NCI-H1048 (cell line): ENCODE results near the gene PHACTR1.
"Not testable (repeated sequence)": the region's sequence is repeated elsewhere in the genome, so short reads cannot be mapped to it uniquely, and the experiment has no call there.

ENCODE experiments used
- DNase-seq: peaks from one replicate; lab custom pipeline; 2025; lab: John Stamatoyannopoulos, UW

PHACTR1 gene

DNA sequence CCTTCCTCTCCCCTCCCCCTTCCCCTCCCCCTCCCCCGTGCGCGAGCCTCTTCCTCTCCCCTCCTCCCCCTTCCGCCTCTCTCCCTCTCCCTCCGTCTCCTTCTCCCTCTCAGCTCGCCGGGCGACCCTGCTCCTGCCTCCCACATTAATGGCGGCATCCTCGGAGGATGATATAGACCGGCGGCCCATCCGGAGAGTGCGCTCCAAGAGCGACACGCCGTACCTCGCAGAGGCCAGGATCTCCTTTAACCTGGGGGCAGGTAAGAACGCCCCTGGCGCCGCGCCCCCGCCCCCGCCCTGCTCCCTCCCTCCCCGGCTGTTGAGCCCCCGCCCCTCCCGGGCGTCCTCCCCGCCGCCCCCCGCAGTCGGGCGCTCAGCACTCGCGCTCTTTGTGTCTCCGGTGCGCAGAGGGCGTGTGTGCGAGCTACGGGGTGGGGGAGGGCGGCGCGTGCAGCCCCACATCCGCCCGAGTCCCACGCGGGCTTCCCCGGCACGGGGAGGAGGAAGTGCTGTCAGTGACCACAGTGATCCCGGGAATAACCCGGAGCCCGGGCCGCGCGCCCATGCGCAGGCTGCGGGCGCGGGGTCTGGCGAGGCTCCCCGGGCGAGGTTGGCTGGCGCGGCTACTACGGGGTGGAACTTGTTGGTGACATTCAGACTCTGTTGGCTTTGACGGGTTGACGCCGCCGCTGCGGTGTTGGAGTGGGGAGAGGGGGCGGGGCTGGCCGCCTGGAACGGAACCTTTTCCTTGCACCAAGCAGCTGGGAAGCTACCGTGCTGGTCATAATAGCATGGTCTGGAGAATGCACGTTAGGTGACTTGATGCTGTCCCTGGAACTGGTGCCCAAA, 33.2 kb downstream of the PHACTR1 start:
- DNase-seq = no peak

DNA sequence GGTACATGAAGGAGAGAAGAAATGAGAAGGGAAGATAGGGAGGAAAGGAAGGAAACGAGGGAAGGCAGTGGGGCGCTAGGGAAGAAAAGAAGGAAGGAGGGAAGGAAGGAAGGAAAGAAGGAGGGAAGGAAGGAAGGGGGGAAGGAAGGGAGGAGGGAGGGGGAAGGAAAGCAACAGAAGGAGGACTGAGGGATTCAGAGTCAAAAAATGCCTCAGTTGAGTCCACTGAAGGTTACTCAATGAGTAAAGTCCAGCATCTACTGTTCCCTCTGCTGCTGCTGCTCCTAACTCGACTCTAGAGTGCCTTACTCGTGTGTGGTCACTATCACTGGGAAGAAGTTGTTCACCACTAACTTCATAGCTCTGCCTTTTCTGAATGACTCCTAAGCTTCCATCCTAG, 33.8 kb downstream of the PHACTR1 start:
- DNase-seq = no peak

DNA sequence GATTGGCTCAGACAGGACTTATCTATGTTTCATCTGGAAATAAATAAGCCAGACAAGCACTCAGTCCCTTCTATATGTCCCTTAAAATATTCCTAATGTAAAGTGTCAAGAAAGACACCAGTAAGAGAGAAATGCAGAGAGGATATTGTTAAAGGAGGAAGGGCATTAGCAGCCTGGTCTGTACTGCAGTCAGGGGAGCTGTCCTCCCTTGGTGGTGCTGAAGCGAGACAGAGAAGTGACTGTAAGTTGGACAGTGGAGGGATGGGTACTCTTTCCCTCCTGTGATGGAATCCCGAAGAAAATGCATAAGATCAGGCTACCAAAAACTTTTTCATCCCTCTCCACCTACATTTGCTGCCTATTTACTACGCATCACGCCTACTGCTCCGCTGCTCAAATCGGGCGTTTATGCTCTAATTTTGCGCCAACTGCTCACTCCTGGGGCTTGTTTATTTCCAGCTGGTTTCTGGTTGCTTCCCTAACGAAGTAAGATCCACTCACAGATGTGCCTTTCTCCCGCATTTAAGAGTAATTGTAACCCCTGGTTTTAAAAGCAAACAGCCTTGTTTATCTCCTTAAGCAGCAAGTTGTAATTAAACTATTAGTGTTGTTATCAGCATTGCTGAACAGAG, 35.2 kb downstream of the PHACTR1 start:
- DNase-seq = no peak

DNA sequence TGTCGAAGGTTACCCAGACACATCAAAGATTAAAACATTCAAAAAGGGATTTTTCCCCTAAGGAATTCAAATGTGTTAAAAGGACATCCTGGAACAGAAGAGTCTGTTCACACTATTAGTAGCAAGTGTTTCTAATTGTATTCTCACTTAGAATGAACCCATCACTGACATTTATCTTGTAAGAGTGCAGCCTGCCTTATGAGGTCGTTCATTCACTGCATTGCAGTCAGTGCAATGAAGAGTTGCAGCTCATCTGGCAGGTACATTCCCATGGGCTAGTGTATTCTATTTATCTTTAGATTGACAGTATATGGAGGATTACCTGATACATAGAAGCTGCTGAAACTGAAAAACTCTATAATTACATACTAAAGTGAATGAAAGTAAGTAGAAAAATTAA, 36.5 kb downstream of the PHACTR1 start:
- DNase-seq = no peak

DNA sequence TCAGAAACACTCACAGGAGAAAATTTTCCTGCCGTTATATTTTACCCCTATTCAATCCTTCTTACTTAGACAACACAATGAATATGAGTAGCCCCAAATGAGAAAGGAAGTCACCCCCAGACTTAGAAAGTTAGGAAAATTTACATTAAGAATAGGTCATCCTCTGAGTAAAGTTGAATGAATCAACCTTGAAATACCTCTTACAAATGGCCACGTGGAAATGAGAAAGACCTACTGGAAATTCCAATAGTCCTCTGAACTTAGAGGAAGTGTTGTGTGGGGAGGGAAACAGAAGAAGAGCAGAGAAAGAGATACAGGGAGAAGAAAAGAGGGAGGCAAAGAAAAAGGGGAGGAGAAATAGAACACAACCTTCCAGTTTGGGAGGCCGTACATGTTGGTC, 43.7 kb downstream of the PHACTR1 start:
- no peak for DNase-seq

DNA sequence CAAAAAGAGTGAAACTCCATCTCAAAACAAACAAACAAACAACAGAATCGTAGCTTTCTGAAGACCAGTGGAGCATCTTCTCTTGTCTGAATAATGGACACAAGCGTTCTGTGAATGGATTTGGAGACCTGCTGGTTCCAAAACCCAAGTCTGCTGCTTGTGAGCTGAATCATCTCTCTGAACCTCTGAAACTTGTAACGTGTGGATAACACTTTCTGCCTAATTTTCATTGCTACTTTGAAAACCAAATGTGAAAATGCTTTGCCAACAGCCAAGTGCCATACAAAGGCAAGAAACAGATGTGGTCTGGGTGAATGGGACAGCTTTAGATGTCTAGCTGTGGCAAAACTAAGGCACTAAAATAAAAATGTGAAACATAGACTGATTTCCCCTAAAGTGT, 44.3 kb downstream of the PHACTR1 start:
- DNase-seq = no peak

DNA sequence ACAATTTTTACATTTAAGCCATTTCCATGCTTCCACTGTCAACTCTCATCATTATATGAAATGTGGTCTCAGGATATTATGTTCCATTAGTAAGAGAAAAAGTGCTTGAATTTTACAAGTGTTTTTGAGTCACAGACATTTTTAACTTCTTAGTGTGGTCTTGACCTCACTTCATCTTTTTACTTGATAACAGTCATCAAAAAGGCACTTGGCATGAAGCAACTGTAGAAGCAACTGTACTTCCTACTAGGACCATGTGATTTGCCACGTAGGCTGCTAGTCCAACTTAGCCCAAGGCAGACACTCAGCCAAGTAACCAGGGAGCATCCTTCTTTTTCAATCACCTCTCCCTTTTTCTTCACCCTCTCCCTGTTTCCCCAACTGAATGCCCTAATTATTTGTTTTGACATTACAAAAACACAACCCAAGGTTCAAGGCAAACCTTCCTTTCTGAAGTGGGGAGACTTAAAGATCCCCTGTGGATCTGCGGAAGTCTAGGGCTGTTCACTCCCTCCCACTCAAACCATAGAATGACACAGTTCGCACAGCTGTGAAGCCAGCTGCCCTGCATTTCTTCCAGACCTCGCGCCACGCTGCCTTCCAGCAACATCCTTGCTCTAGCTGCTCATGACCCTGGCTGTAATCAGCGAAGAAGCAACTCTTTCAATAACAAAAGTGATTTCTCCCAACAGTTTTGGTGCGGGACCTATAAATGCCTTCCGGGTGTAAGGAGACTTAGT, 45.0 kb downstream of the PHACTR1 start:
- no peak for DNase-seq

DNA sequence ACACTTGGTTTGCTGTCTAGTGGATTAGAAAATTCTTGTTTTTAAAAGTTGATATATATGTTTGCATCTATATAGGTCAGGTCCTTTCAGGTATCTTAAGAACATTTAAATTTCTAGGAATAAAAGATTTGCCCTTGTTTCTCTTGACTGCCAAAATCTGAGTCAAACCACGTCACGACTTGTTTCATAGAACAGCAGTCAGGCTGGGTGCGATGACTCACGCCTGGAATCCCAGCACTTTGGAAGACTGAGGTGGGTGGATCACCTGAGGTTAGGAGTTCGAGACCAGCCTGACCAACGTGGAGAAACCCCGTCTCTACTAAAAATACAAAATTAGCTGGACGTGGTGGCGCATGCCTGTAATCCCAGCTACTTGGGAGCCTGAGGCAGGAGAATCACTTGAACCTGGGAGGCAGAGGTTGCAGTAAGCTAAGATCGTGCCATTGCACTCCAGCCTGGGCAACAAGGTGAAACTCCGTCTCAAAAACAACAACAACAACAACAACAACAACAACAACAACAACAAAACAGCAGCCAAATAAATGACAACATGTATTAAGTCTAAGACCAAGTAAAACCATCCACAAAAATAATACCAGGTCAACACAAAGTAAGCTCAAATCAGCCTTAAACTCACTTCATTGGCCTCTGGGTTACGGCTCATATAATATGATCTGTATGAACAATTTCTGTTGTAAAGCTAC, 46.3 kb downstream of the PHACTR1 start:
- not testable (repeated sequence) for DNase-seq

DNA sequence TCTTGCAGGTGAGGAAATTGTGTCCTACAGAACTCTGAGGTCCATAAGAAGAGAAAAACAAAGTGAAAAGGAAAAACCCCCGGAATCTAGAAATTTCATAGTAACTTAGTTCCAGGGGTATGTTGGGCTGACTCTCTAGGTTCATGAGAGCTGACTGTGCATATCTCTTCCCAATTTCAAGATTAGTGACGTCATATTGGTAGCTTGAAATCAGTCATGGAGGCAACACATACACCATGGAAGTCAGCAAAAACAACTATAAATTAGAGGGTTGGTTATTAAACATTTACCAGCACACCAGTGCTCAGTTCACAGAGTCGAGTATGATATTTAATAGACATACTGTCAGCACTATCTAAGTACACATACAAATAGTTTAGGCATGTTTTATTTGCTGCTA, 49.8 kb downstream of the PHACTR1 start:
- no peak for DNase-seq

DNA sequence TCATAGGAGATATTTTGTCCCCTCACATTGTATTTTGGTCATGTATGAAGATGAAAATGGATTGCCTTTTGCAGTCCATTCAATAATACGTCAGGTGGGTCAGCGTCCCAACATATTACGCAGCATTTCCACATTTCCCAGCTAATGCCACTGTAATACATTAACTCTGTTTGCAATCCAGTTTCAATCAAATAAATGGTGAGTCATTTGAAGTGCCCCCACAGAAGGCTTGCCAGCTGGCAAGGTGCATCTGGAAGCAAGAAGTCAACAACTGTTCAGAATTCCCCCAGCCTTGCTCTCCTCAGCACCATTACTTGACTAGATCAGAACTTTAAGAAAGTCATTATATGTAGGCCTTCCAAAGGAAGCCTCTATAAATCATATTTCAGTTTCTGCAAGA, 50.4 kb downstream of the PHACTR1 start:
- no peak for DNase-seq

DNA sequence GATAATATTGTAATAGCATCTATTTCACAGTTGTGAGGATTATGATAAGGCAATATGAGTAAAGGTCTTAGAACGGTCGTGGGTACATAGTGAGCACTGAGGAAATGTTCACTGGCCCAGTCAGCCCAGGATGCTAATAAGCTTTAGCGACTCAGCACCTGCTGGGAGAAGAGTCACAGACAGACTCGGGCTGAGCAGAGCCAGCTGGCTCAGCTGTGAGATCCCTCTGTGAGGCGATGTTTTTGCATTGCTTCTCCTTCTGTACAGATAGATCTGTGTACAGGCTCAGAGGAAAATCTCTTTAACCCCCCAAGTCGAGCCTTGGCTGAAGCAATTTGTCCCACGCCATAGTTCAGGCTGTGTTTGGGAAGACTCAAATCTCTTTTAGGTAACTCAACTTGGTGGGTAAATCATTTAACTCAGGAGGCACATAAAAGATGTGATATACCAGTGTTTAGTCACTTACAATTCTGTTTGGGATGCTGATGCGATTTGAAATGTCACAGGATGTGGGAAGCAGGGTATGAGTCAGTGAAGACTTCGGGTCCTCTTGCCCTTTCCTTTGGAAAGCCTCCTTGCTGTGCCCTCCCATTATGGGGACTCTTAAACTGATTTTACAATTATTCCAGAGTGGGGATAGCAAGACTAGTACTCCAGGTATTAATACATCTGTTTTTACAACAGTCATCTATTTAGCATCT, 53.1 kb downstream of the PHACTR1 start:
- no peak for DNase-seq

DNA sequence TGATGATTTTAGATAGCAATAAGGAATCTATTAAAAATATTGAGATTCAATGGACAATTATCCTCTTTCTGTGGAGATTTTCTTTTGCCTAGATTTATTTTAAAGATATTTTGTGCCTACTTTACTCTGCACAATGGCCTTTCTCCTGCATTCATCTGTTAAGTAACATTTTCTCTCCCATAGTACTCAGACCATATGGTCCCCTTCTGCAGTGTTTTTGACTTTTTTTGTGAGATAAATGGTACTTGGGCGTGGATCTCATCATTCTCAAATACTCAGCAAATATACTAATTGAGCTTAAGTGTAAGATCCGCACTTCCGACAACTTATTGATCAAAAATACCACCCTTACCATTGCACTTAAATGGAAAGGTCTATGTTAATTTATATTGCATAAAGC, 55.8 kb downstream of the PHACTR1 start:
- DNase-seq = no peak

DNA sequence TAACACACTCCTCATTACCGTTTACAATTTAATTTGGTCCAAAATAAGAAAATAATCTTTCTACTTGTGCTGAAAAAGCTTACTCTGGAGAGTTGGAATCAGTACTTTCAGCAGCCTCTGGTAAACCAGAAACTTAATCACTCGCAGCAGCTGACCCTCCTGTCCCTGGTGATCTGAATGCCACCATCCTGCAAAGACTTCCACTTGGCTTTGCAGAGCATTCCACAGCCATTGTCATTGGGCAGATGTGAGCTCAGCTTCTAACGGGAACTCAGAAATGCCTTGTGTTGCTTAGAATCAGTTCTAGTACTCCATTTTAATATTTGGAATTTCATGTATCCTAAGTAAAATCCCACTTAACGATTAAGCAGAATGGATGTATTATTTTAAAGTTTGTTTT, 59.7 kb downstream of the PHACTR1 start:
- no peak for DNase-seq

DNA sequence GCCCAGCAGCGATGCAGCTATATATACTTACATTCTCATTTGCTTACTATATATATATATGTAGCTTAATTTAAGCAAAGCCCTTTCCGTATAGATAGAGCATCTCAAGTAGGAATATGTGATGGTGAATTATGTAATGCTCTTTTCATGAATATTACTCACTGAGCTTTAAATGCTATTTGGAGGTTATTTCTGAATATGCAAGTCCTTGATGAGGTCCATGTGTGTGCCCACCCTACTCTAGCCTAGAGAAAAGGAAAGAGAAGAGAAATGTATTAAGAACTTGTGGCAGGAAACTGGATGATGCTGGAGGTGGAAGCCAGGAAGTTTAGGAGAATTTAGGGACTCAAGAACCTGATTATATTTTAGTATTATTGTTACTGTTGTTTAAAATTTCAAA, 63.2 kb downstream of the PHACTR1 start:
- DNase-seq = no peak

DNA sequence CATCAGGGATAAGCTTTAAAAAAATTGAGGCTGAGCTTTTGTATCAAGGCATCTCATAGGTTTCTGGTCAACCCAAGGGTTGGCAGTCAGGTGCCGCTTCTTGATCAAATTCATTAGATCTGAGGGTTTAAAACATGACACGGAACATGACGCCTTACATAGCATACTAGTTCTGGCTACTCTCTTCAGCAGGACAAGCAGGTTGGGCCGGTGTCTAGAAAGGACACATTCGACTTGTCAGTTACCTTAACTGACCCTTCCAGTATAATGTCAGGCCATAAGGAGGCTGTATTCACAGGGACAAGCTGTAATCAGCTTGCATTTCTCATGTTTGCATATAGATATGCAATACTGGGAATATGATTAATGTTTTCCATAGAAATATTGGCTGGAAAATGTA, 65.6 kb downstream of the PHACTR1 start:
- DNase-seq = no peak

DNA sequence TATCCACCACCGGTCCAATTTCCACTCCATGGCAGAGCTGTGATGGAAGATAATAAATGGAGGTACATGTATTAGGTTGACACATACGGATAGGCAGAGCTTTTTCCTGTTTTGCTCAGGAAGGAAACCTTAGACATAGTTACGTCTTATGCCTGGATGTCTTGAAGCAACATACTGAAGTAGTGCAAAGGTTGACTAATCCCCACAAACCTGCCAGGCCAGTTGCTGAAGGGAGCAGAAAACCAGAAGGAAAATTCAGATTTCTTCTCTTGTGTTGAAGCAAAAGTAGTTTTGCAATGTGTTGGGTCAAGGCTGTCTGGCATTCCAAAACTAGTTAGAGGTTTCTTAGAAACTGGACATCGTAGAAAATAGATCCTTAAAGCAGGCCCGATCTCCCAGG, 68.7 kb downstream of the PHACTR1 start:
- no peak for DNase-seq

DNA sequence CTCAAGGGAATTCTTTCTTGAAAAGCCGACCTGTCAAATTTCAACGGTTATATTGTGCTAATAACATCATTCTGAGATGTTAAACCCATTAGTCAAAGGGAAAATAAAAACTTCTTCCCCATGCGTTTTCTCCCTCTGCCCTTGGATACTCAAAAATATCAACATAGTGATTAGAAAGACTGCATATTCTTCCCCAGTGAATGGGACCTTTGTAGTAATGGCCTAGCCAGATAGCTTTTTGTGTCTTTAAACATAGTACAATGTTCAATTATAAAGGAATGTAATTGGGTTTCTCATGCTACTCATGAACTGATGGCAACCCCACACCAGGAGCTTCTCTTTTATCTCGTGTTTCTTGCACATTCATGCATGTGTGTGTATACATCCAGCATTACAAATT, 69.4 kb downstream of the PHACTR1 start:
- DNase-seq = no peak

DNA sequence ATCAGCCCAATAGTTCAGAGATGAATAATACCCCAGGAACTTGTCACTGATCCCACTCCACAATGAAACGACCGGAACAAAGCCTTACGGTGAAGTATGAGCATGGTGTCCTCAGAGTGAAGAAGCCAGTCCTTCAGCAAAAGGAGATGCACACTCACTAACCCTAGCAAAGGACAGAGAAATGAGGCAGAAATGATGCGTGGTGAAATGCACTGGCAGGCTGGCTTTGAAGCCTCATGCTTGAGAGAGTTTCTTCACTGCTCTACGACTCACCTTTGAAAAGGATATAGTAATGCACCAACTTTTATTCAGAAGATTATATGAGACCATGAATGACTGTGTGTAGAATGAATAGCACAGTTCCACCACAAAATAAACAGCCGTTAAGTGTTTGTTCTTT, 74.8 kb downstream of the PHACTR1 start:
- no peak for DNase-seq

DNA sequence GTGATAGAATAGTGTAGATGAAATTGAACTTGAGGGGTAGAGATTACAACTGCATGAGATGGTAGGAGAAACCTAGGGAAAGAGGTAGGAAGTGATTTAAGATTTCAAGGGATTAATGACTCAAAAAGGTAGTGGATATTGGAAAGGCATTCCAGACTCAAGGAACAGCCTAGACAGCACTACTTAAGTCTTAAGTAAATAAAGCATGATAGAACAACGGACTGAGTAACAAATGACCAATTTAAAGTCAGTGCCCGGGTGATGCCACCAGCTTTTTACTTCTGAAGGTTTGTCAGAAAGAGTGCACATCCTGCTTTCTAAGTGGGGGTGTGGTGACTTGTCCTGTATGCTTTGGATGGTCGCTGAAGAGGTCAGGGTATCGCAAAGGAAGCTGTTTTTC, 81.8 kb downstream of the PHACTR1 start:
- DNase-seq = no peak

DNA sequence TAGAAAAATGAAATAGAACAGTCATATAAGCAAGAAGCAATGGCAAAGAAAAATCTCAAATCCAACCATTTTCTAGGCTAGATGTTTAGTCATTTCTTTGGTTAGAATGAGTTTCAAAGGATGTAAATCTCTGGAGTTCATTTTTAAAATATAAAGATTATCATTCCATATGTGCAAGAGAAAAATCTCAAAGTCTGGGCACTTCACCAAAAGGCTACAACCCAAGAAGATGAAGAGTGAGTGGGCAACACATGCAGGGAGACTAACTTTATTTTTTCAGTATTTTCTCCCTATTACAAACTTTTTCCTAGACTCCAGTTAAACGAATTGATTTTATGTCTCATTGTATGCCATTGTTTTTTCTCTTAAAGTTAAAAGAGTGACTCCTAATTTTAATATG, 83.6 kb downstream of the PHACTR1 start:
- no peak for DNase-seq

DNA sequence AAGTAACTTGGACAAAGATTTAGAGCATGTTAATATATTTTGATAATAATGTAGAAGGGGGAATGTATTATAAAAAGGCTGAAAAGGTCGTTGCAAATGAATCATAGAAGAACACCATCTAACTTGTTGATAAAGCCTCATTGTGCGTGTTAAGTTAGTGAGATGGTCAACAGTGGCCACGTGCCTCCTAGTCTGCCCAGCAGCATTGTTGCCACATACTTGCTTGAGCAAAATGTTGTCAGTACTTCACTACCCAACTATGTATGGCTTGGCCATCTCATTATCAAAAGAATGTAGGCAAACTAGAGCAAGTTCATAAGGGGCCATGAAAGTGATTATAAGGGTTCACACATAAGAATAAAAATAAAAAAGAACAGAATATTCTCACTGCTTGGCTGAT, 84.6 kb downstream of the PHACTR1 start:
- no peak for DNase-seq

DNA sequence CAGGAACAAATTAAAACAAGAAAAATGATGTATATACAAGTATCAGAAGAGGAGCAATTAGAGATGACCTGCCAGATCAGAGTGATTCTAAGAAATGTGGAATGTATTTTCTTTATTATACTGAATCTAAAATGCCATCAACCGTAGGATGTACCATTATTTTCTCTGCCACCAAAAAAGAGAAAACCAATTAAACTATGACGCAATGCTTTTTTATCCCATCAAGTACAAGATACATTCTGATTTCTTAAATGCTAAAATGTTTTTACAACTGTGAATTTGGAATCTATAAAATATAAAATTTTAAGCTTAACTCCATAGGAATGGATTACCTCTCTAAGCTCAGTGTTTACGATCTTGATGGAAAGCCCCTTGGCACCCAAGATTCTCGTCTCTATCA, 85.9 kb downstream of the PHACTR1 start:
- DNase-seq = no peak
